ENCODE data around the gene TCHP.
"Not testable (repeated sequence)": the region's sequence is repeated elsewhere in the genome, so short reads cannot be mapped to it uniquely, and the experiment has no call there.

TCHP gene

GRCh38 chr12:109899783-109900751 is at the start of gene TCHP:
Gene TCHP (plus strand): TSS chr12:109900274. CDS start chr12:109903027, 2,753 bp downstream.
- DNase-seq: peak; percentile 82

- DNase-seq: not testable (repeated sequence)
Measured at GRCh38 chr12:109850518-109850917, 49.6 kb upstream of the TCHP start.

GRCh38 chr12:109855377-109855776 is 44.7 kb upstream of the TCHP start:
- no peak for DNase-seq

- no peak for DNase-seq
Measured at GRCh38 chr12:109857715-109858114, 42.4 kb upstream of the TCHP start.

- no peak for DNase-seq
Measured at GRCh38 chr12:109858764-109859163, 41.3 kb upstream of the TCHP start.

GRCh38 chr12:109860977-109861376 is 39.1 kb upstream of the TCHP start:
- no peak for DNase-seq

GRCh38 chr12:109861689-109862314 is 38.3 kb upstream of the TCHP start:
- no peak for DNase-seq

- DNase-seq: not testable (repeated sequence)
Measured at GRCh38 chr12:109862491-109862890, 37.6 kb upstream of the TCHP start.

GRCh38 chr12:109863847-109864712 is 36.0 kb upstream of the TCHP start:
- DNase-seq: peak; percentile 30

- DNase-seq: no peak
Measured at GRCh38 chr12:109864916-109865315, 35.2 kb upstream of the TCHP start.

GRCh38 chr12:109868182-109869051 is 31.7 kb upstream of the TCHP start:
- no peak for DNase-seq

- DNase-seq: no peak
Measured at GRCh38 chr12:109870648-109871047, 29.4 kb upstream of the TCHP start.

GRCh38 chr12:109871668-109872314 is 28.3 kb upstream of the TCHP start:
- DNase-seq: no peak

- no peak for DNase-seq
Measured at GRCh38 chr12:109873653-109874052, 26.4 kb upstream of the TCHP start.

GRCh38 chr12:109875572-109876131 is 24.4 kb upstream of the TCHP start:
- DNase-seq: no peak

GRCh38 chr12:109876406-109876805 is 23.7 kb upstream of the TCHP start:
- no peak for DNase-seq

GRCh38 chr12:109877504-109878246 is 22.4 kb upstream of the TCHP start:
- DNase-seq: no peak

- DNase-seq: no peak
Measured at GRCh38 chr12:109878247-109878625, 21.8 kb upstream of the TCHP start.

GRCh38 chr12:109878749-109879148 is 21.3 kb upstream of the TCHP start:
- DNase-seq: no peak

GRCh38 chr12:109879351-109880042 is 20.6 kb upstream of the TCHP start:
- DNase-seq: peak; percentile 21

Measured in CD4-positive, alpha-beta T cell treated with Interleukin-10 for 1 hour (primary cell).